Epithelial cell of prostate (primary cell): Measurements from ENCODE around the gene RALGAPA2.

Source experiments
- DNase-seq: peaks from one replicate; pipeline ENCODE4 v3.0.0-alpha.2; 2011; ENCODE audit warnings: low read depth, low spot score
- H3K27ac ChIP-seq: fragments of 450-650 bp; 2 replicates; pipeline ENCODE4 v1.5.1; 2017; ENCODE audit warnings: mild to moderate bottlenecking

Gene RALGAPA2

DNA sequence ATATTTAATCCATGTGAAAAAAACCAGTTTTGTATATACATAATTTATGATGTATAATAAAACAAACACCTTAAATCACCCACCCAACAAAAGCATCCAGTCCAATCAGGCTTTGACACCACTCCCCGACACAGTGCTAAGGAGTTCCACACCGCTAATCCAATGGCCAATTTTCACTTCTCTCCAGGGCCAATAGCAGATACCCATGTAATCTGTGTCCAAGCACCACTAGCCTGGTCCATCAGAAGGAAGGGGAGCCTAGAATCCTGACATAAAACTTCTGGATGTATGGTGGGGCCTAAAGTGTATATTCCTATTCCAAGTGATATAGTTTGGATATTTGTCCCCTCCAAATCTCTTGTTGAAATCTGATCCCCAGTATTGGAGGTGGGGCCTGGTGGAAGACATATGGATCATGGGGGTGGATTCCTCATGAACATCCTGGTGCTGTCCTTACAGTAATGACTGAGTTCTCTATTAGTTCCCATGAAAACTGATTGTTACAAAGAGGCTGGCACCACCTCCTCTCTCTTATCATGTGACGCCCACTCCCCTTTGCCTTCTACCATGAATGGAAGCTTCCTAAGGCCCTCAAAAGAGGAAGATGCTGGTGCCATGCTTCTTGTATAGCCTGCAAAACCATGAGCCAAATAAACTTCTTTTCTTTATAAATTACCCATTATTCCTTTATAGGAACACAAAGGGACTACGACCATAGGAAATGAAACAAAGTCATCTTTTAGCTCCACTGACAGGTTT lies 20.8 kb downstream of the RALGAPA2 start:
- no peak overlapping the region for H3K27ac ChIP-seq
- DNase-seq = no peak

DNA sequence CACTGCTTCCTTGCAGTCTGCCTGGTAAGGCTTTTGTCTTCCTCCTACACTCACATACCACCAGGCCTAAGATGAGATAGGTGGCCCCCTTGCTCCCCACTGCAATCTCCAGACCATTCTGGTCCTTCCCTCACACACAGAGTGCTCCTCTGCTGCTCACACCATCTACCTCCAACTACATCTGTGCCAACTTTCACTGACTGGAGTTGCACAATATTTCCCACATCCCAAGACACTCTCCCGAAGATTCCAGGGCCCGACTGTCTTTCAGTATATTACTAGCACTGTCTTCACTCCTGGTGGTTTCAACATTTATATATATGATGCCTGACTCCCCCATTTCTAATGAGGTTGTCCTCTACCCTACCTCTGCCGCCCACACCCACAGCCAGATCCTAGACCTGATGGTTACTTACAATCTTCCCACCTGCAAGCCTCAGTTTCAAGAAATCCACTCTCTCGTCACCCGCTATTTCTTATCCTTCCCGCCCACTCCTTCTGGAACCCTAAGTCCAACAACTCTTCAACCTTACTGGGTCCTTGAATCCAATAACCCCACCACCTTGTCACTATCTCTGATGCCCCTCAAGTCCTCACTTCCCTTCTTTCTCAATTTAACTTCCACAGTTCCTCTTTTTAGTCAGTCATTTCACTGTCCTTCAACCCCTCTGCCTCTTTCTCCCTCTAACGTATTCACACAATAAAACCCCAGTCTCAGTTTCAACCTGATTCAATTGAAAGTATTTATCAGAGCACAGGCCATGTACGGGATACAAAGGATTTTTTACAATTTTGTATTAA lies 21.6 kb downstream of the RALGAPA2 start:
- H3K27ac ChIP-seq = no peak overlapping the region
- DNase-seq = no peak

DNA sequence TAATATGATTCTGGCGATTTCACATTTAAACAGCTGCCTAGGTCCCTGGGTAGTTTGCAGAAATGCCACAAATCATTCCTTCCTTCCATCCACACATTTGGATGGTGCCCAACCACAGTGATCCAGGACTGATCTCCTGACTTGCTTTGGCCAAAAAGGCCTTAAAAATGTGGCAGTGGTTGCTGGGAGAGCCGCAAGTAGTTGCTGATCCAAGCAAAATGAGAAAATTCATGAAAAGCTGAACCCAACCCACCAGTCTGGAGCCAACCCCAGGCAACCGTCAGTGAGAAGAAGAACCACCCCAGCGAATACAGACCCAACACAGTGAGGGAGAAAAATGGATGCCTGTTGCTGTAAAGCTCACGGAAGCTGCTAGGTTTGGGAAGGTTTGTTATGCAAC lies 25.1 kb downstream of the RALGAPA2 start:
- DNase-seq = no peak

DNA sequence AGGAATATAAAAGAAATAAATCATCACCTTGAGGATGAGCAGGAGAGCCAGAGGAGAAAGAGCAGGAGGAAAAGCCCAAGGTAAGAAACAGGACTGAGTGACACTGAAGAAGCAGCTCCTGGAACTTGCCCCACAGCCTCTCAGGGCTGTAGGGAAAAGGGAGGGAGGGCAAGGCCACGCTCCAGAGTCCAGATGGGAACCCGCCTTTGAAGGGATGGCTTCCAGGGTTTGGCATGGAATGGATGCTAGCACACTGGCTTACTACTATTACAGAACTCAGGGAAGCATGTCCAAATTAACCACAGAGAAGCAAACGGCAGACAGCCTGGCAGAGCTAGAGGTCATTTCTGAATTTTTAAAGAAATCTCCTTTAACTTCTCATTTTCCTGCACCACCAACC lies 26.8 kb downstream of the RALGAPA2 start:
- DNase-seq = no peak
- no peak overlapping the region for H3K27ac ChIP-seq

More for the DNA sequence above, 25.1 kb downstream of the RALGAPA2 start:
- H3K27ac ChIP-seq = no peak overlapping the region

DNA sequence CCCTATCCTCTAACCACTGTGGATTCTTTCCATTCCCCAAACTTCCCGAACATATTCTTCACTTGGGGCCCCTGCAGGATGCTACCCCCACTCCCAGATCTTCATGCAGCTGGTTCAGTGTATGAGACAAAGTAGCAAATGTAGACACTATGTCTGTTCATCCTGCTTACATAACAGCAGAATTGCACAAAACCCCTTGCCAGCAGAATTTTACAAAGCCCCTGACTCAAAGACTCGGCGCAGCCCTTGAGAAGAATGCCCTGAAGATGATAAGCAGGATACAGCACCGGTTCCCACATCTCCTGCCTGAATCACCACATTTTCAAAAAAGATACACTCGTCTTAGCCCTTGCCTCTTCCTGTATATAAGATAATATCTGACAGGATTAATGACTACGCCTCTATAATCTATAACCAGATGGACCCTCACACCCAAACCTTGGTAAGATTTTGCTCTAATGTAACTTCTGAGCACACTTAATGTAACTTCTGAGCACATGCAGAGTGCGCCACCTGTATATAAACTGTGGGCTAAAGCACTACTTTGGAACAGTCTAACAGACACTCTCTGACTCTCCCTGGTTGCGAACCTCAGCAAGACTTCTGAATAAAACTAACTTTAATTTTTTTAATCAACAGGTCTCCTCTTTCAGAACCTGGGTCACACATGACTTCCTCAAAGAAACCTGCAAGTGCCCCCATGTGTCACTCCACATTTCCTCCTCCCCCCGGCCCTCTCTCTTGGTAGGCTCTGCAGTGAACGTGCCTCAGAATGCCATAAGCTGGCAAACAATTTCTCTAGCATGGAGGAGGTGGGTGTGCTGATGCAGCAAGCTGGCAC lies 28.7 kb downstream of the RALGAPA2 start:
- no peak overlapping the region for H3K27ac ChIP-seq
- DNase-seq = no peak

DNA sequence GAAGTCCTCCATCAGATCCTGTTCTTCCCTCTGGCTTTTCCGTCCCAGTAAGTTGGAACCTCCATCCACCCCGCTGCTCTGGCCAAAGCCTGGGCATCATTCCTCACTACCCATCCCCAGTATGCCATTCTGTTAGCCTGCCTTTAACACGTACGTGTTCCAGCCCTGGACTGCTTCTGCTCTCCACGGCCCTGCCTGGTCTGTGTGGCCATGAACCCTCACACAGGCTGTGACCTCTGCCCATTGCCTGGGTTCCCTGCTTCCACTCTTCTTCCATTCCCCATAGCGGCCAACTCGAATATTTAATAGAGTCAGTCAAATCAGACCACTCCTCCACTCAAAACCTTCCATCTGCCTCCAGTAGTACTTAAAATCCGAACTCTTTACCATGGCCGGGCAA lies 29.4 kb downstream of the RALGAPA2 start:
- no peak overlapping the region for H3K27ac ChIP-seq
- DNase-seq = no peak

DNA sequence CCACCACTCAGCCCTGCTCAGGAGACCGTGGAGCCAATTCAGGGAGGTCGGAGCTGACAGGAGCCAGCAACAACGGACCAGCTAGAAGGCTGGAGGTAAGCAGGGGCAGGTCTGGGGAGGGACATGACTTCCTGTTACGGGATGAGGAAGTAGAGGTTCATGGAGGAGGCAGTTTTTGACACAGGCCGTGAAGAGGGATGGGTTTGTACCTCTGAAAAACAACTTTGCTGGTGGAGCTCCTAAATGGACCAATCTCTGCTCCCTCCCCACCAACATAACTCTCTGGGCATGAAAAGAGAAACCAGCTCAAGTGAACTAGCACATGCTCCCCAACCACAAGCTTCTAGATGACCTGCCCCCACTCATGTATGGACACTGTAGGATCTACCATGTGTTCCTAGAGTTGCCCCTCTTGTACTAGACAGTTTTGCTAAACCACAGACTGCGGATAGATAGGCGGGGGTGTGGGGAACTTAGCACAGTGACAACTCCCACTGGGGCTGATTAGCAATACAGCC lies 31.4 kb downstream of the RALGAPA2 start:
- no peak for DNase-seq
- H3K27ac ChIP-seq = no peak overlapping the region

DNA sequence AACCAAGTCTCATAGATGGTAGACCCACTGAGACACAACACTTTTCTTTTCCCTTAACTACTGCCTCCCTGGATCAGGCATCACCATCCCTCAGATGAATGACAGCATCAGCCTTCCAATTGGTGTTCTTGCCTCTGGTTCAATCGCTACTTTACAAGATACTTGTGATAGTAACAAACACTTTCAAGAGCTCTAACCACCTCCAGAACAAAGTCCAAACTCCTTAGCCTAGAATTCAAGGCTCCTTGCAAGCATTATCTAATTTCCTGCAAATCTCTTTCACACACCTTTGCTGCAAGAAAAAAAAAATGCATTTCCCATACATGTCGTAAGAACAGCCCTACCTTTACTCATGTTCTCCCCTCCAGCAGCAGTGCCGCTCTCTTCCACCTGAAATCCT lies 33.1 kb downstream of the RALGAPA2 start:
- no peak for DNase-seq
- H3K27ac ChIP-seq = no peak overlapping the region

DNA sequence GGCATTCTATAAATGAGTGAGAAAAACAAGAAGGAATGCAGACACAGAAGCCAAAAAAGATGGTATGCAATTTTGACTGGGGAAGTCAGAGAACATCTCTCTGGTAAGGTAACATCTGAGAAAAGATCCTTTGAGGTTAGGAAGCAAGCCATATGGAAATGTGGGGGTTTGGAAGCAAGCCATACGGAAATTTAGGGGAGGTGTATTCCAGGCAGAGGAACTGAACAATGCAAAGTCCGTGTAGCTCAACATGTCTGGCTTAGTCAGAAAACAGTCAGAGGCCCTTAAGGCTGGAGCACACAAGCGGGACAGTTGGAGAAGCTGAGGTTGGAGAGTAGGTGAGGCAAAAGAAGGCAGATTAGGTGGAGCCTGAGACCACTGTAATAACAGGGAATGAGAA lies 35.3 kb downstream of the RALGAPA2 start:
- DNase-seq = no peak
- H3K27ac ChIP-seq = no peak overlapping the region

DNA sequence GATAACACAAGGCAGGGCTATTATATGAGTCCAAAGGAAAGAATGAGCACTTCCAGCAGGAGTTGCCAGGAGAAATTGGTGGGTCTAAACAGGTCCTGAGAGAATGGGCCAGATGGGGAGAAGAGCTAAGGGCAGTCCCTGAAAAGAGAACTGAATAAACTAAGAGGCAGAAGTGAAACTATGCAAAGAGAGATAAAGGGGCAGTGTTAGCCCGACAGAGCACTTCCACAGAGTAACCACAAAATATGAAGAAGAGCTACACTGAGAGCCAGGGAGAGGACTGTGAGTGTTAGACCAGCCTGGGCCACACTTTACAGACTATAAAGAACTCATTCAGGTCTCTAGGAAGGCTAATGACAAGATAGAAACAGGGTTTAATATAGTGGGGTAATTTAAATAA lies 43.8 kb downstream of the RALGAPA2 start:
- DNase-seq = no peak
- no peak overlapping the region for H3K27ac ChIP-seq

DNA sequence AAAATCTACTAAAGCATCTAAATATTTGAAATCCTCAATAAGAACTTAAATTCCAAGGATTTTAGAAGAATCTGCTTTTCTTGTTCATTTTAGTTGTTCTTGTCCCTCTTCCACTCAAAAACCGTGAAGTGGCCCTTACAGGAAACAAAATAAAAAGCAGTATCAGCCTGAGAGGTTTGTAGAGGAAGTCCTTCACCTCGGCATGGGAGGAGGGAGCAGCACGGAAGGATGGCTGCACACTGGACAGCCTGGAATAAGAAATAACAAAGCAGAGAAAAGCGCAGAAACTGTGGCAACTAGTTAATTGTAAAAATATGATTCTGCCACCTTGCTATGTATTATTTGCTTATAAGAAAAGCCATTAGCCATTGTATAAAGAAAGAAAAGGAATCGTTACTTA lies 46.1 kb downstream of the RALGAPA2 start:
- no peak overlapping the region for H3K27ac ChIP-seq
- no peak for DNase-seq

DNA sequence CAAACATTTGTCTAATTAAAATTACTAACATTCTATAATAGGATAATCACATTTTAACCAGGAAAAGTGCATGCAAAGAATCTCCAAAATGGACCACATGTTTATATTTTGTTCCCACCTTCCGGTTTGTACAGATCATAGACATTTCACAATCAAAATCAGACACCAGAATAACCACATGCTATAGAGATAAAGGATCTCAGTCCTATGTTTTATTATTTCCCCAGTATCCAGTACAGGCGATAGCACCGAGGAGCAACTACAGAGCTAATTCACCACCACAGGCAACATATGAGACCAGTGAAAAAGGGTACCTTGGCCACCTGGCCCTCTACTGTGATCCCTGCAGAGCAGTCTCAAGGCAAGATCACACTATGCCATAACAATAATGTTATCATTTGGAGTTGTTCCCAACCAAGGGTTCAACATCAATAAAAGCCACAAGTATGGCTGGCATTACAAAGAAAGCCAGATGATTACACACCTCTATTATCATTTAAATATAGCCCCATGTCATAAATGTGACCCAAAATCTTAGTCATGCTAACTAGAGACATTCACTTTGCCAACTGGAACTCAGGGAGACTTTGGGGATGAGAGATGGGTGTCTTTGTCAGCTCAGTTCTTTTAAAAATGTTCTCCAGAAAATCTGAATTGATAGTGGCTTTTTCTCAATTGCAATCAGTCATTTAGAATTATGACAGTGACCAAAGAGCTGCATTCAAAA lies 46.7 kb downstream of the RALGAPA2 start:
- no peak overlapping the region for H3K27ac ChIP-seq
- DNase-seq = no peak

DNA sequence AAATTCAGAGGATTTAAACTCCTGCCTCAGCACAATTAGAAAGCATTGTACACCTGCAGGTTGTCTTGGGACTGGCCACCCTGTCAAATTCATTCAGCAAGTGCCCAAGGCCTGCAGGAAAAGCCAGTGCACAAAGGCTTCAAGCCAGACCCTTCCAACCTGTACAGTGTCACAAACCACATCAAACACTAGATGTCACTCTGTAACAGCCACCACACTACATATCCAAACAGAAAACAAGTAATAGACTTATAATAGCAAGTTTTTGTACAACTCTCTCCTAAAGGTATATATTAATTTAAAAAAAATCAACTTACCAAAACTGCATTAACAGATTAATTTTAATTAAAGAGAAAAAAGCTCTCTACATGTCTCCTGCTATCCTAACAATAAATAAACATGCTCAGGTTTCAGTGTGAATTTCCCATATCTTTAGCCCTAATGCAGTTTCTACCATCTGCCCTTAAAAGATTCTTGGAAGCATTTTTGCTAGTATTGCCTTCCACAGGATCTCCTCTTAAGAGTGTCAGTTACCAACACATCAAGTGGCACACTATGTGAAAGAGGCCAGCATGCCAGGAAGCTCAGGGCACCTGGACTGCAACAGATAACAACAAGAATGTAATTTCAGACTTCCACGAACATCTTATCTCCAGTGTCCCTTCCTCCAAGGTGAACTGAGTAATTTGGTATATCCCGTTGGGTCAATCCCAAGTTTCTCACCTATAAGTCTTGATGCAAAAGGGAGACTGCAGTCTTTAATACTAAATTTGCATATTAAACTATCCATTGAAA lies 47.5 kb downstream of the RALGAPA2 start:
- H3K27ac ChIP-seq = no peak overlapping the region
- DNase-seq = no peak

DNA sequence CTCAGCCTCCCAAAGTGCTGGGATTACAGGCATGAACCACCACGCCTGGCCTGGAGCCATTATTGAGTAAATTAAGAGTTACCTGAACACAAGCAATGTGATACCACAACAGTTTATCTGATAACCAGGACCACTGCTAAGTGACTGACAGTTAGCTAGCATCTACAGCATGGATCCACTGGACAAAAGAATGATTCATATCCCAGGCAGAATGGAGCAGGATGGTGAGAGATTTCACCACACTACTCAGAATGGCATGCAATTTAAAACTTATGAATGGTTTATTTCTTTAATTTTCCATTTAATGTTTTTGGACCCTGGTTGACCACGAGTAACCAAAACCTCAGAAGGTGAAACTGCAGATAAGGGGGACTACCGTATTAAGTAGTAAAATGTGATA lies 48.6 kb downstream of the RALGAPA2 start:
- H3K27ac ChIP-seq = no peak overlapping the region
- DNase-seq = no peak

DNA sequence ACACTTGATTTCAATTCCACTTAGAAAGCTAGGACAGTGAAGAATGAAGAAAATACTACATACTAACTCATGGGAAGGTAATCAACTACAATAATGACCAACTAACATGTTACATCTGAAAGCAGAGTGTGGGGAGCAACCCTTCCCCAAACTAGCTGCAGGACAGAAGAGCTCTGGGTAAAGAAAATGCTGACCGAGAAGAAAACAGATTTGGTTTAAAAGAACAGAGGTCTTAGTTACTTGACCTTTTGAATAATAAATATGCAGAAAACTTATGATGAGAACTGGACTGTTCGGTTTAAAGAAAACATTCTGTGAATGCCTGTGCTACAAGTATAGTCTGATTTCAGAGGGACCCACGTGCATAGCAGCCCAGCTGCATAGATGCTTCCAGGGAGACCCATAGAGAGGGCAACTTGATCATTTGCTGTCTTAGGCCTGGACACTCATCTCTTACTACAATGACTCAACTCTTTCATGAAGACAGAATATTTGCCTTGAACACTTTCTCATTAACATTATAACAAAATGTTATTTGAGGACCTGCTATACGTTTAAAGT lies 53.5 kb downstream of the RALGAPA2 start:
- no peak overlapping the region for H3K27ac ChIP-seq
- no peak for DNase-seq

DNA sequence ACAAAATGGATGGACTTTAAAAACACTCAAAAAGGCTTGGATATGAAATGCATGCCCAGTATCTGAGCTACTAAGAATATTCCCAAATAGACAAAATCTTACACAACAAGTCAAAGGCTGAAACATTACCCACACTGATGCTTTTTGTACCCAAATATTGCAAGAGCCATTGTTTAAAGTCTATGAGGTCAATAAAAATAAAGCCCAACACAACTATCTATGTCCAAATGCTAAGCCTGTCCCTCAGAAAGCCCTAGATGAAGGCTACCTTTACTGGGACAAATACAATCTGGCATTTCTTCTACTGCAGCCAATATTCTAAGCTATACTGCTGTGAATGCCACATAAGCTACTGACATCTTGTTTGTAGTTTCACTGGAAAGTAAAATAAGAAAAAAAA lies 54.3 kb downstream of the RALGAPA2 start:
- DNase-seq = no peak
- H3K27ac ChIP-seq = no peak overlapping the region

DNA sequence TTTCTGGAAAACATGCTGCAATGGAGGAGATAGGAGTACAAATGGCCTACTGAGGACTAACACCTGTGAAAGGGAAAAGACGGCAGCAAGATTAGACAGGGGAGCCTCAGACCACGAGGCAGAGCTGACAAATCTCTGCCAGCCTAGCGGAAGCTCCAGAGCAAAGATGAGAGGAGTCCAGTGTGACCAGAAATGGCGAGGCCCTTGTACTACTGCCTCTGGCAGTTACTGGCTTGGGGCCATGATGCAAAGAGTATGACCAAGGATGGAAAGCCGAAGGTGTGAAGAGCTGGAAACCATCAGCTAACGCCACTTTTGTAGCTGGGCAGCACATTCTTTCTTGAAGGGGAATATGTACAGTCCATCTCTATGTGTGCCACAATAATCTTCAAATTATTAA lies 55.4 kb downstream of the RALGAPA2 start:
- no peak for DNase-seq
- no peak overlapping the region for H3K27ac ChIP-seq

DNA sequence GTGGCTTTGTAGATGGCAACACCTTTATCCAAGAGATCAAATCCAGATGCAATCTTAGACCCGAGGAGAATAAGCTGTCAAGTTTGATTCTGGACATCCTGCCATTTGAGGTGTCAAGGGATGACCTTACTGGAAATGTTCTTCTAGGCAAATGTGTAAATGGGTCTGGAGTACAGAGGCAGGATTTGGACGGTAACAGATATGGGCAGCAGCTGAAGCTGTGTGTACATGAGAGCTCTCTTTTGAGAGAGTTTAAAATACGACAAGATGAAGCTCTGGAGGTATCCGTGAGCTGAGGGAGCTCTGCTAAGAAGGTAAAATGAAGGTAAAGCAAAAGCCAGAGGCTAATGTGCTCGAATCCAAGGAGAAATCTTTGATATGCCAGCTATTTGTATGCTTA lies 56.6 kb downstream of the RALGAPA2 start:
- DNase-seq = no peak
- H3K27ac ChIP-seq = no peak overlapping the region

DNA sequence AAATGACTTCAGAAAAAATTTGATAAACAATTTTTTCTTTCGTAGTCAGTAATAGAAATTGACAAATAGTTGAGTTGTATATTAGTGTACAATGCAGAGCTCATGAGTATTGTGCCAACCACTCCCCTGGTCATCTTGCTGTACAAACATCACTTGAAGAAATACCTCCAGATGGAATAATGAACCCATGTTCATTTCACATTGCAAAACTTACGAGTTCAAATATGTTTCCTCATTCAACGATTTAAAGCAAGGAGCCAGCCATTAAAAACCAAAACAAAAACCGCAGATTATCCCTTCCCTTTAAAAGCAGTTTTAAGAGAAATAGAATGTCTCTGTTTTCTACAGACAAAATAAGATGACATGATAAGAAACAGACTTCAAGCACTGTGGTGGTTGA lies 62.5 kb downstream of the RALGAPA2 start:
- DNase-seq = no peak
- H3K27ac ChIP-seq = no peak overlapping the region
